Lung (tissue), 12 donors: ENCODE measurements around the gene THBD. TPM values are rescaled to one million over a fixed set of nuclear protein-coding genes. Genes with fewer than 3 reads are reported as not detected.

Experiments
- ATAC-seq: fragments of 200-7000 bp; cut with Tn5 transposase; one replicate; pipeline ENCODE4 v1.9.1; 2020; ENCODE audit warnings: moderate number of reproducible peaks; ENCODE audit not compliant: insufficient read depth, low FRiP score
- DNase-seq, 3 donors: peaks; one replicate each; pipeline ENCODE4 v3.0.0-alpha.2; 2013 to 2017
- H3K27ac ChIP-seq, 2 donors: one replicate each; pipeline ENCODE4 v1.5.1; 2013; ENCODE audit warnings: mild to moderate bottlenecking in 2 of 2, moderate library complexity in 2 of 2, control low read depth in 1 of 2, inconsistent platforms in 1 of 2, low read depth in 1 of 2, low read length in 1 of 2
- H3K27me3 ChIP-seq, 3 donors: one replicate each; pipeline ENCODE4 v1.5.1; 2013; ENCODE audit warnings: low read length in 2 of 3; ENCODE audit not compliant: control insufficient read depth in 3 of 3, insufficient read depth in 3 of 3
- H3K36me3 ChIP-seq, 4 donors: one replicate each; pipeline ENCODE4 v1.5.1; 2013; ENCODE audit warnings: low read length in 4 of 4, mild to moderate bottlenecking in 1 of 4, moderate library complexity in 1 of 4; ENCODE audit not compliant: control insufficient read depth in 4 of 4, insufficient read depth in 4 of 4
- H3K4me1 ChIP-seq, 5 donors: one replicate each; pipeline ENCODE4 v1.5.1; 2013; ENCODE audit warnings: low read length in 5 of 5, mild to moderate bottlenecking in 2 of 5, moderate library complexity in 1 of 5; ENCODE audit not compliant: control insufficient read depth in 5 of 5, insufficient read depth in 5 of 5
- H3K4me3 ChIP-seq: one replicate; pipeline ENCODE4 v1.5.1; 2013; ENCODE audit warnings: mild to moderate bottlenecking, control low read depth, moderate library complexity
- H3K9ac ChIP-seq, 2 donors: one replicate each; pipeline ENCODE4 v1.5.1; 2013; ENCODE audit warnings: low read length in 2 of 2, control low read depth in 1 of 2; ENCODE audit not compliant: insufficient read depth in 1 of 2
- H3K9me3 ChIP-seq, 4 donors: one replicate each; pipeline ENCODE4 v1.5.1; 2013; ENCODE audit warnings: low read length in 3 of 4, mild to moderate bottlenecking in 1 of 4, moderate library complexity in 1 of 4; ENCODE audit not compliant: control insufficient read depth in 4 of 4, insufficient read depth in 3 of 4
- CTCF ChIP-seq: IDR thresholded peaks from 2 replicates; pipeline ENCODE4 v1.5.1; 2012; ENCODE audit warnings: mild to moderate bottlenecking; ENCODE audit errors: control extremely low read depth, extremely low read depth
- WGBS, 2 donors: extraction: QIAGEN DNeasy Blood & Tissue Kit; methylation state at CpG; one replicate each; pipeline ENCODE4 v1.1.7; 2013; 5-methylcytosine and 5-hydroxymethylcytosine counted together
- polyA plus RNA-seq, 2 donors: library from polyadenylated mRNA; stranded (reverse); fragments of 200-250 nt; gene quantifications; one replicate each; pipeline ENCODE4 v1.2.1, GENCODE V29; 2013
- total RNA-seq, 2 donors: library from RNA; depleted of rRNA in 1 of 2; stranded (reverse); fragments of >200 nt in 1 of 2; gene quantifications; one replicate each; pipeline ENCODE4 v1.2.1, GENCODE V29; 2014 to 2021
- donor health status: control.
- donor health status: control.
- donor health status: Bipolar disorder and iron deficiency.
- donor health status: healthy.
- donor health status: DM: yes; HTN: yes; CAD: no.

Gene THBD
- total and polyA plus RNA-seq, 4 donors: 23.6 to 101 (median 61.4) TPM

- Histone ChIP-seq H3K27ac (no peak overlapping the region), H3K9me3 (no peaks in the 10 kb centered on the region), H3K4me3 (no peak overlapping the region), H3K27me3 (no peaks in the 10 kb centered on the region), H3K9ac (no peak overlapping the region), H3K4me1 (peaks cover 0 to 23% (median 4%) of the 10 kb centered on the region in 5 donors), H3K36me3 (peaks cover 0 to 2% (median 0%) of the 10 kb centered on the region in 4 donors)
- no peak for TF ChIP-seq CTCF
- 83 to 86% methylated on average over 2 of the region's 2 CpGs for WGBS, 2 donors
- DNase-seq (no peak), ATAC-seq (no peak)
Measured at GRCh38 chr20:23069108-23069507, 19.6 kb upstream of the THBD start.

- no peak overlapping the region for H3K4me3 ChIP-seq
- TF ChIP-seq CTCF: no peak
- WGBS, 2 donors: 96 to 100% methylated on average over 1 of the region's 1 CpG
- peaks cover under 1 to 31% (median 4%) of the 10 kb centered on the region in 5 donors for H3K4me1 ChIP-seq
- DNase-seq (no peak), ATAC-seq (no peak)
- no peaks in the 10 kb centered on the region for H3K27me3 ChIP-seq
- no peaks in the 10 kb centered on the region for H3K9me3 ChIP-seq
- H3K27ac ChIP-seq: no peak overlapping the region
- H3K9ac ChIP-seq: no peak overlapping the region
- H3K36me3 ChIP-seq: peaks cover 0 to 2% (median 0%) of the 10 kb centered on the region in 4 donors
Measured at GRCh38 chr20:23068283-23068682, 18.8 kb upstream of the THBD start.

- H3K27ac ChIP-seq: no peak overlapping the region
- no peaks in the 10 kb centered on the region for H3K9me3 ChIP-seq
- no peaks in the 10 kb centered on the region for H3K27me3 ChIP-seq
- TF ChIP-seq CTCF: no peak
- DNase-seq (no peak), ATAC-seq (no peak)
- peaks cover 0 to 2% (median 0%) of the 10 kb centered on the region in 4 donors for H3K36me3 ChIP-seq
- H3K9ac ChIP-seq: no peak overlapping the region
- H3K4me3 ChIP-seq: no peak overlapping the region
- 92 to 93% methylated on average over 3 of the region's 3 CpGs for WGBS, 2 donors
- H3K4me1 ChIP-seq: peaks cover 2 to 45% (median 15%) of the 10 kb centered on the region in 5 donors
Measured at GRCh38 chr20:23066772-23067171, 17.3 kb upstream of the THBD start.
